Islet precursor cell (in vitro differentiated cells): ENCODE results near the gene GSAP.

ENCODE experiments used
- DNase-seq: peaks from one replicate; pipeline ENCODE4 v3.0.0-alpha.2; 2018

GSAP gene

DNA sequence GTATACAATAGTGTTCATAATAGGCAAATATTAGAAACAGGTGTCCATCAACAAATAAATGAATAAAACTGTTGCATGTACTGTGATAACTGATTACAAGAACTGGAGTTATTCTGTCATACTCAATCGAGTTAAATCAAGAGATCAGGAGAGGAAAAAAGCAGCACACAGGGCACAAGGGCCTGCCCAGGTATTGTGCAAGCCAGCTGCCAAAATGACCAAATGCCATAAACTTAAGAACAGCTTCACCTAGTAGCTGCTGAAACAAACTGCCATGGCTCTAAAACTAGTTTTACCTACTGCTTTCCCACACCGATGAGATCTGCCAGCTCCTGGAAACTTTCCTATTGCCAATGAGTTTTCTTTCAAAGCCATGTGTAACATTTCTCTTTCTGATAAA is 12.2 kb downstream of the GSAP start:
- no peak for DNase-seq

DNA sequence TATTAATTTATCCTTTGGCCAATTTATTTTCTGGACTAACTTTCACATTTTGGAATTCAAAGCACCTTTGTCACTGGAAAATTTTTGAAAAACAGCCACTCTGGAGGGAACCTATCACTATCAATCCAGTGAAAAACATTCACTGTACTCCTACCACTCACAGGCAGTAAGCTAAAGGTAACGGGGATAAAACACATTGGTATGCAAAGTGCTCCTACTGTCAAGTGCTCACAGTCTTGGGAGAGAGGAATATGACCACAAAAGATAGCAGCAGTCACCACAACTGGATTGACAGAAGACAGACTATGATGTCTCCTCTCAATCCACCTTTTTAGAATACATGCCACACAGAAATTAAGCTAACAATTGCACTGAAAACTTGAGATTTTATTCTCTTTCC is 13.3 kb downstream of the GSAP start:
- no peak for DNase-seq

DNA sequence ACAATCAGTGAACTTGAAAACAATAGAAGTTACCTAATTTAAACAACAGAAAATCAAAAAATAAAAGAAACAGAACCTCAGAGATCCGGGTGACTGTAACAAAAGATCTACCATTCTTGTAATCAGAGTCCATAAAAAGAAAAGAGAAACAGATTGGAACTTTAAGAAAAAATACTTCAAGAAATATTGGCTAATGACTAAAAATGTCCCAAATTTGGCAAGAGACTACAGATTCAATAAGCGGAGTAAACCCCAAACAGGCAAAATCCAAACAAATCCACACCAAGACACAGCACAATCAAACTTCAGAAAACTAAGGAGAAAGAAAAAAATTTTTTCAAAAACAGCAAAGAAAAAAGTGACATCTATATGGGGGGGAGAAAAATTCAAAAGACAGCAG is 15.1 kb downstream of the GSAP start:
- DNase-seq, result no peak

DNA sequence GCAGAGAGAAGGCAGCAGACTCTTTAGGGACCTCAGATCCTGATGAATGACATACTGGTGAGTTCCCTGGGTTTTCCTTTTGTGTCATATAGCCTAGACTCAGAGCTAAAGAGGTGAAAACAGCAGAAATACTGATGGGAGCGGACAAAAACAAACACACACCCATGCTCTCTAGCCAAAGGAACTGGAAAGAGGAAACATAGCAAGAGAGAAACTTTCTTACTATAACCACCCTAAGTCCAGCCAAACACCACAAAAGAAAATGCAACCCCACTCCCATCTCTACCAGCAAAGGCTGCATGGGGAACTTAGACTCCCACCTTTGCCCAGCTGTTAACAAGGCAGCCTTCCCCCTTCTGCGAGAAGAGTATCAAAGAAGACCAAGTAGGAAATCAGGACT is 16.3 kb downstream of the GSAP start:
- DNase-seq, result no peak

DNA sequence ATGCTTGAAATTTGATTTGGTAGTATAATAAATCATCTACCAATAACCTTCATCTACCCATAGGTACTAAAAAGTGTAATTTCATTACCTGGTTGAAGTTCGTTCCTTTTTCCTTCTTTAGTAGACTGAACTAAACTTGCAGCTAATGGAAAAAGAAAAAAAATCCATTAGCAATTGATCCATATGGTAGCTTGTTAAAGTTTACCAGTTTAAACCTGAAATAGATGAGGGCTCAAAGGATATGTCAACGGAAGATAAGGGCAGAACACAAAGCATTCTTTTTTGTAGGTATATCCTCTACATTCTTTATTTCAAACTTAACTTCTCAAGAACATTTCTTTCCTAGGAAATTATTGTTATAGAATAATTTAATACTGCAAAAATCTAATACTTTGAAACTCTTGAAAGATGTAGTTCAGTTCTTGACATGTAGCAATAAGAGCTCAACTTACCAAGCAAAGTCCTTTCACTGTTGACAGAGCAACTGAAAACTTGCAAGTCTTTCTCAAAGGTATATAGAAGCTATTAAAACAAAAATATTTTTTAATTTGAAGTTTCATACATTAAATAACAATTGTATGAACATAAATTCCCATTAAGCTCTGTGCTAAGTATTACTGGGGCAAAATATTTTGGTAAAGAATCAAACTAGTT is 19.1 kb downstream of the GSAP start:
- DNase-seq, result no peak

DNA sequence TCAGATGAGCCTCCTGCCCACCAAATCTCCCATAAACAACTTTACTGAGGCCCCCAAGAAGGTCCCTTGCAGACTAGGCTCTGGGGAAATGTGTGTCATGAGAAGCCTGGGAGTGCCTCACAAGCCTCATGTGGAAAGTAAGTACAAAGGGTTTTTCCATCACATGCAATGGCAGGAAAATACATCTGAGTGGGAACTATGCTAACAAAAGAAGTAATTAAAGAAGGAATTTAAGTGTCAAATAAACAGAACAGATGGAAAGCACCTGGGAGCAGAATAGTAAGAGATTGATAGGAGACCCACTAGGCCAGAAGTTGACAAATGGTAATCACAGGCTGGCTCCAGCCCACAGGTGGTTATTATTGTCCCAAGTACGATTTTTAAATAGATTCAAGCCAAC is 20.5 kb downstream of the GSAP start:
- no peak for DNase-seq

DNA sequence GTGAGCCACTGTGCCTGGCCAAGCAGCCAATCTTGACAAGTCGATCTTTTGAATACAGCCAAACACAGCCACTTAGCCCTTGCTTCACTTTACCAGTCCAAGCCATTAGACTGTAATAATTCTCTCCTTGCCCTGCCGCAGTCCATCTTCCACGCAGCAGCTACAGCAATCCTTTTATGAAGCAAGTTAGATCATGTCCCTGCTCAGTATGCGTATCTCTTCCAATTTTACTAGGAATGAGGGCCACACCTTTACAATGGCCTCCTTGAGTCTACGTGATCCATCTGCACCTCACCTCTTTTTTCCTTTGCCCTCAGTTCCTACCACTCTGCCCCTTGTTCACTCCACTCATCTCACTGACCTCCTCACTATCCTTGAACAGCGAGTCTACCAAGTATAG is 22.2 kb downstream of the GSAP start:
- DNase-seq, result no peak

DNA sequence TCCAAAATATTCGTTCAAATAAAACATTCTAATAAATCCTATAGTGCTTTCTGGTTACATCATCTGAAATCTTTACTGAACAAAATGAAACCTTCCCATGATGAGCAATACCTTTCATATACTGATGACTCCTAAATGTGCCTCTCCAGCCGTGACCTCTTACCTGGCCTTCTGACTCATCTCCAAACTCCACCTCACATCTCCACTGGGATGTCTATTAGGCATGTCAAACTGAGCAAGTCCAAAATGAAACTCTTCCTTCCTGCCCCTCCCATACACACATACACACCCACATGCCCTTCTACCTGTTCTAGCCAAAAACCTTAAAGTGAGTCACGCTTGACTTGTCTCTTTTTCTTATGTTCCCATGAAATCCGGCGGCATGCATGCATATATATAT is 22.9 kb downstream of the GSAP start:
- no peak for DNase-seq

DNA sequence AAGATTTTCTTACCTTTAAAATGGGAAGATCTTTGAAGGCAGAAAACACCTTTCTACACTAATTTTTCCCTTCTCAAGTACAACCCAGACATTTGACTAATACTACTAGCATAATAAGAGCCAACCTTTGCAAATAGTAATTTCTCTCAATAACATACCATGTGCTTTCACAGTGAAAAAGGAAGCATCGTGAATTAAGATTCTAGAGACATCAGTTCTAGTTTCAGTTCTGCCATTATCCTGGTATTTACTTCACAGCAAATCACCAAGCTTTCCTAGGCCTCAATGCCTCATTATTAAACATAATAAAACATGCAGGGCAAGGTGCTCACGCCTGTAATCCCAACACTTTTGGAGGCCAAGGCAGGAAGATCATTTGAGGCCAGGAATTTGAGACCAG is 24.9 kb downstream of the GSAP start:
- DNase-seq, result no peak

DNA sequence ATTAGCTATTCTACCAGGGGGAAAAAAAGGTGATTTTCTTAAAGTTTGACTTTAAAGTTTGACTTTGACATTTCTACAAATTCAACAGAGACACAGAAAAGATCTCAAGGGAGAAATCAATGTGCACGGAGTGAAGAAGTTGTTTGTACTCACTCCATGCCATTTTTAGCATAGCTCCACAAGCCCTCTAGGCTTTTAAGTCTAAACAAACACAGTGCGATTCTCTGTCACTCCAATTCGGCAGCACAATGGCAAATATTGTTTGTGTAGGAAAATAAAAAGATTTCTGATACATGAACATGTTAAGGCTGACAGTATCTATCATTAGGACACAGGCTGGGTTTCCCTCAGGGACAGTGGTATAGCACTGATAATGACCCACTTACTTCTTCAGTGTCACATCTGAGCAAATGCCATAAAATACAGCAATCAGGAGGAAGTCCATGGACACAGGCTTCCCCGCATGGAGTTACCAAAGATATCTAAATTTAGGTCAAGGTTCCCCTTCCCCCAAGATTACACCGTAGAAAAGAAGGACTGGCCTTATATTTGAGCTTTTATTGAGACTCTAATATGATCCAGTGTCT is 28.0 kb downstream of the GSAP start:
- no peak for DNase-seq

DNA sequence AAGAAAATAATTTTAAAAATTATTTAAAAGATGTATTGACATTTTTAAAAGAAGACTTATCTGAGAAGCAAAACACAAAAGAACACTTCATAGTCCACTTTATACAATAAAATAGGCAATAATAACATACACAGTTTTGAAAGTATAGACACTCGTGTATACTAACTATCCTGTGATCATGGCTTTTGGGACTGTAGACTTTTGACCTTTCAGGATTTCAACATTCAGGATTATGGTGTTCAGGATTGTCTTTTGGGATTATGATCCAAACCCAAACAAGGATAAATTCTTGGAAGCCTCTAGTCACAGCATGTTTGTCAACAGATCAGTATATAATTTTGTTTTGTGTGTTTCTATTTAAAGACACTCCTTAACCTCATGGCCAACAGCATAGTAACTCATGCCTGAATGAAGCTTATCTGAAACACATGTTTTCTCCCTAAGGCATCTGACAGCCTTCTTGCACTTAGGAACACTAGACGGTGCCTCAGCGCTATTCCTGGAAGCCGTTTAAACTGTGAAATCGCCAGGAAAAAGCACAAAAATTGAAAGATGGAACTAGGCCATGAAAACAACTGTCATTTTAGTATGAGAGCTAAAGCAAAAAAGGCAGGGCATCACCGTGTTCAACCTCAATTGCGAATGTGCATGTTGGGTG is 29.9 kb downstream of the GSAP start:
- no peak for DNase-seq

DNA sequence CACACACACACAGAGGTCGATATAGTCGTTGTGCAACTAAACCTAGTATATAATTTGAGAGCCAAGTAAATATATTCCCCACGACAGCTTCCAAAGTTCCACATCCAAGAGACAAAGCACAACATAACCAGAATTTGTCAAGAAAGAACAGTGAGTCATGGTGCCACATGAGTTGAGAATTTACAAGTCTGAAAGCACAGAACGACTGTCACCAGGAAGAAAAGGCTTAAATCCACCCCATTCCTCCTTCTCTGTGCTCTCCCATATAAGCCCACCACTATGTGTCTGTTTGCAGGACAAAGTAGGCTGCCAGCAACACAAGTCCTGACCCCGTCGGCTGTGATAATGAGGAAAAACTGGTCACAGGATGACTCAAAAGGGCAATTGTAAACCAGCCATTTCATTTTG is 32.8 kb downstream of the GSAP start:
- DNase-seq, result peak; percentile 63

DNA sequence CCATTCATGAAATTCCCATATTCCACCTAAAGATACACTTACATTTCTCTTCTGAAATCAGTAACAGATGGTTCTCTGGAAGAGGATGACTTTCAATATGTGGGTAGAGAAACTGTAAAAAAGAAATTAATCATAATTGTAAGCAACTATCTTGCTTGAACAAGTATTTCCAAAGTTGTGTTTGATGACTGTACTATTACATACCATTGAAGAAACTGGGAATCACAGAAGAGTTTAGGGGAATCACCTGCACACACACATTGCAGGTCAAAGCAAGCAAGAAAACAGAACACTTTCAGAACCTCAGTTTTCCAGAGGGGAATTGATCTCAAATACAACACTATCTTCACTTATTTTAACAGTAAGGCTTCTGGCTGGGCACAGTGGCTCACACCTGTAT is 33.6 kb downstream of the GSAP start:
- DNase-seq, result no peak

DNA sequence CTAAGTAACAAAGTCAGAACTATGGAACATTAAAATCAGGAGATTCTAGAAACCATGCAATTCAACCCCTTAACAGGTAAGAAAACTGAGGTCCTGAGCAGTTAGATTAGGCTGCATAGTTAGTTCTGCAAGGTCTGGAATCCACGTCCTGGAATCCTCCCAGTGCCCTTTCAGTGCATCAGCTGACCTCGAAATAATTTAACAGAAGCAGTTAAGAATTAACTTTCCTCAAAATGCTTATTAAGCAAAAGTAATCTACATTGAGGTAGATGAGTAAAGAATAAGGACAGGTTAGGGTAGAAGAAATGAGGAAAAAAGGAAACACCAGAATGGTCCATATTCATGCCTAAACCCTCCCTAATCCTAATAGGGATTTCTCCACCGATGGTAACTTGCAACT is 37.6 kb downstream of the GSAP start:
- DNase-seq, result no peak

DNA sequence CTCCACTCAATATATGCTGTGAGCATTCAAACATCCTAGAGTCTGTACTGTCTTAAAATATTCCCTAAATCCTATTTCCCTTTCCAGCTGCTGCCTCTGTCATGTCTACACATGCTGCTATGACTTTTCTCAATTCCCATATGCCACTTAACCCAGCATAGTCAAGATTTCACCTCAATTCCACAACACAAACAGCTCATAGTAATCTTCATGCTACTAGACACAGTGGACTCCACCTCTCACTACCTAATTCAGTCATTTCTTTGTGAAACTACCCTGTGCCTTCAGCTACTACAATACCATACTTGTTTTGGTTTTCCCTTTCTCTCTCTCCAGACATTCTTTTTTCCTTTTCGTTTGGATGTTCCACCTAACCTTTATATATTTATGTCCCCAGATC is 45.5 kb downstream of the GSAP start:
- no peak for DNase-seq

DNA sequence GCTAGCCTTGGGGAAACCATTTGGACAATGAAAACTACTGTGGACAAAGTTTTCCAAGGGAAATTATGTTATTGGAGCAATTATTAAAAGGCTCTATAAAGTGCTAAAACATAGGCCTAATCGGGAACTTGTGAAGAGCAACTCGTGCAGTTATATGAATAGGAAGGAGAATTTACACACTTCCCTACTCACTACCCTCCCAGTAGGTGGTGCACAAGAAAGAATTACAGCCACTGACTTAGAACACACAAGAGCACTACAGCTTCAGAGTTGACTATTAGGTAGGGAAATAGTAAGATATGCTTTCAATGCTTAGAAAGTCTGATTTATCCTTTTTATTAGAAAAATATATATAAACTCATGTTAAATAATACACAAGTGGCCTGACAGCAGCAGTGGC is 47.2 kb downstream of the GSAP start:
- no peak for DNase-seq

DNA sequence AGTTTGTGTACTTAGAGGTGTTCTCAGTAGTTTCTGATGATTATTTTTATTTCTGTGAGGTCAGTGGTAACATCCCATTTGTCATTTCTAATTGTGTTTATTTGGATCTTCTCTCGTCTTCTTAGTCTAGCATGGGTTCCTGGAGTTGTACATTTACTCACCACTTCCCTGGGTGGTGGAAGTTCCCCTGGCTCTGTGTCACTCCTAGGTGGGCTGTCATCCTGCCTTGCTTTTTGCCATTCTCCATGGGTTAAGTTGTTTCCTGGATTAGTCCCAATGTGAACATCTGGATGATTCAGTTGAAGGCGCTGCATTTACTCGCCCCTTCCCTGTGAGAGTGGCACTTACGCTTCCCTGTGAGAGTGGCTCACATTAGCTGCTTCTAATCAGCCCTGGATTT is 48.2 kb downstream of the GSAP start:
- no peak for DNase-seq

DNA sequence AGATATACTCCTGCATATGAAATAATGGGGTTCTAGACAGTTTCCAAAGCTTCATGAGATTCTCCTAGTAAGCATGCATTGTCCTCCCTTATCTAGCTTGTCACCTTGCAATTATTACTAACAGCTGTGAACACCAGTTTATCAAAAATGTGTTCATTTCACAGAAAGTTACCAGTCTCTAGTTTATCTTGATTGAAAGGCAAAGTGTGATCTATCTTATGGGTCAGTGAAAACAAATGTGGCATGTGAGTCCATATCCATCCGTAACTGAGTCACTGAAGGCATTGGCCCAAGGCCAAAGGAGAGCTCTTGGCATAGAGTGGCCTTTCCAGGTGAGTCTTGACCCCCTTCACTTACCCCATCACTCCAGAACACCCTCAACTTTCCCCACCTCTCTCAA is 53.2 kb downstream of the GSAP start:
- no peak for DNase-seq

DNA sequence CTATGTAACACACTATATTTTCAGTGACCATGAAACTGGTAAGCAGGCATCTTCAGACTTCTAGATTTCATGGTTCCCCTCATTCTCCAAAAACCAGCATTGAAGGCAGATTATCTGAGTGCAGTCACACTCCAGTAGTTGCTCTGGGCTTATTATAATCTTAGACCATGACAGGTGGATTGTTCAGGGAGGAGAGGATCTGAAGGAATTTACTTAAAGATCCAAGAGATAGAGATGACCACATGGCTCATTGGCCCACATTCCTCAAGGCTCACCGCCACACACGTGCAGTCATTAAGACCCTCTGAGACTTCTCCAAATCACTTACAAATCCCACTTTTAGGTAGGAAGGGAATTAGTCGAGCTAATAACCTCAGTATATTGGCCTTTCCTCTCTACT is 55.2 kb downstream of the GSAP start:
- DNase-seq, result peak; percentile 59

DNA sequence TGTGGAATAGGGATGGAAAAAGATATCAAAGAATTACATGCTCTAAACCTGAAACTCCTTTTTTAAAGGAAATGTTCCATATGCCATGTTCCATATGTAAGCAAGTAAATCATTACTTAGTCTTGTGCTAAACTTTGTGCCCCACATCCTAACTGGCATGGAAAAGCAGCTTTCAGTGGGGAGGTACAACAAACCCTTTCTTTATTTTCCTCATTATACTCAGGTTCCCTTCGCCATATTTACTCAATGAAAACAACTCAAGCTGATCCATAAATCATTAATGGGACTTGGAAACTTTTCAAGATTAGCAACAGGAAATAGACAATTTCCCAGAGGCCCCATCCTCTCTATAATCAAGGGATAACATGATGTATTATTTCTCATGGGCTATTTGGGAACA is 56.0 kb downstream of the GSAP start:
- DNase-seq, result no peak

DNA sequence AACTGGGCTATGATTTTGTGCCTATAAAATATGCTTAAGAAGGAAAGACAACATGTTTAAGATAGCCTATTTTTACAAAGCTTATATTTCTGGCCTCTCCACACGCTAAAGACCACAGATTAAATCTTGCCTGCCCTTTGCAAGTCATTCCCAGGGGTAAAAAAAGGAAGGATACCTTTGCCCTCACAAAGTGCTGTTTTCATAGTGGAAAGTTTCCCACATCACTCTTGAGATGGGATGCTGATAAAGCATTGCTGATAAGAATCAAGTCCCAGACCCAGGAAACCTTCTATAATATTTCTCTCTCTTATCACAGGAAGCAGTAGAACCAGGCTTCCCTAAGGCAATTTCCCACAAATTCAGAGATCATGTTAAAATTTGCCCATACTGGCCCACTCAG is 56.5 kb downstream of the GSAP start:
- no peak for DNase-seq

DNA sequence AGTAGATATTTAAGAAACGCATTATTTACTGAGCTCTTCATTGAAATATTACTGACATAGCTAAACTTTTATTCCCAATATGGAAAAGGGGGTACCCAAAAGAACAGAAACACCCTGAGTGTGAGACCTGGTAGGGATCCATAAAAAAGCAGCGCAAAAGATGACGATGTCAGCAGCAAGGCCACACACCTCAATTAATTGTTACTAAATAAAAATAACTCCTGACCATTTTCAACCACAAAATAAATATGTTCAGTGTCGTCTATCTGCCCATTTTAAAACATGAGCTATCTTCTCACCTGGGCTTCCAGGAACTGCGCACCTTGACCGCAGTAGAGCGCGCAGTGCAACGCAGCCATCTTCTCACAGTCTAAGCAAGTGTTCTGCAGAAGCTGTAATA is 61.2 kb downstream of the GSAP start:
- no peak for DNase-seq

DNA sequence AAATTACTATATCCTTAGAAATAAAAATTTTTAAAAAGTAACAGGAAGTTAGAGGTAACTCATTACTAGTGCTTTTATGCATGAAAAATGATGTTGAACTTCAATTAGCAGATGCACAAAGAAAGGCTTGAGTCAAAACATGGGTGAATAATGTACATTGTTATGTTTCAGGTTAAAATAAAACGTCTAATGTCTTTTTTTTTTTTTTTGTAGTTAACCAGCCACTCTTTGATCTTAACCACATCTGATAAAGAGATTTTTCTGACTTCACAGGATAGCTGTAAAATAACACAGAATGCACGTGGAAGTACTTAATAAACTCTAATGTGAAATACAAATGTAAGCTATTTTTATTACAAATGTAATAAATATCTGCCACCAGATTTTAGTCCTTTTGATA is 61.7 kb downstream of the GSAP start:
- no peak for DNase-seq

DNA sequence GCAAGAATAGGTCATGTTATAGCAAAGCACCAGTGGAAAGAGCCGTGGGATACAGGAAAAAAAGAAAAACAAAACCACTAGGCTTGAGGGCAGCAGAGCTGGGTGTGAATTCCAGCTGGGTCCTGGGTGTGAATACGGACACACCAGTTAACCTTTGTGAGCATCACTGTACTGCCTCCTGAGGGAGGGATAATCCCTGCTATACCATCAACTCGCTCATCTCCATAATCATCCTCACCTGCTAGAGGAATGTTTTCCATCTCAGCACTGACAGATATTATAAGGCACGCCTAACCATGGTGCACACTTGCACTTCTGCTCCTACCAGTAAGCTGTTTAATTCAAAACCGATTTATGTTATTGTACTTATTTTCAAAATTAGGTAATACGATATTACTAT is 62.2 kb downstream of the GSAP start:
- no peak for DNase-seq

DNA sequence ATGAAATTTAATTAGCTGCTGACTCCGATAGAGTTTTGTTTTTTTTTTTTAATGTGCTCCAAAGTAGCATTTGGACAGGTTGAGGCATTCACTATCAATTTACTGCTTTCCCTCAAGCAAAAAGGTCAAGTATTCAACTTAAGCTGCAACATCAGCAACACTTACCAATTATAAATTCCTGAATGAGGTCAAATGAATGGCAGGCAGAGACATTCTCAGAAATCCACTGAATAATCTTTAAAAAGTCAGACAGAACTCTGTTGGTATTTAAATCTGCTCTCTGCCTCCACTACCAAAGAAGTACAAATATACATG is 62.8 kb downstream of the GSAP start:
- DNase-seq, result no peak
